A549 (cell line): ENCODE results near the gene OAS3.

Experiments
- BHLHE40 ChIP-seq: IDR thresholded peaks from 2 replicates; pipeline ENCODE4 v1.6.1; 2012; ENCODE audit warnings: low read depth, low read length, inconsistent platforms
- CBX2 ChIP-seq: fragments of 200-600 bp; sonication (generic); IDR thresholded peaks from 2 replicates; pipeline ENCODE4 v1.6.1; 2016; ENCODE audit warnings: low read depth, mild to moderate bottlenecking, borderline replicate concordance
- EHF ChIP-seq: fragments of 250-450 bp; sonication (Bioruptor Pico); IDR thresholded peaks from 2 replicates; pipeline ENCODE4 v1.5.0; 2020; ENCODE audit warnings: mild to moderate bottlenecking
- FOXS1 ChIP-seq: fragments of 250-450 bp; sonication (Bioruptor Pico); IDR thresholded peaks from 2 replicates; pipeline ENCODE4 v1.5.0; 2020; ENCODE audit warnings: mild to moderate bottlenecking, moderate library complexity
- HDAC2 ChIP-seq: fragments of 200-600 bp; sonication (generic); IDR thresholded peaks from 2 replicates; pipeline ENCODE4 v1.6.1; 2016
- HEYL ChIP-seq: fragments of 250-450 bp; sonication (Bioruptor Pico); IDR thresholded peaks from 2 replicates; pipeline ENCODE4 v1.8.0; 2021; ENCODE audit warnings: mild to moderate bottlenecking, moderate library complexity
- RAD21 ChIP-seq, 2 experiments: fragments of >200 bp in 1 of 2; sonication (Bioruptor Twin) in 1 of 2; formaldehyde crosslinking in 1 of 2; IDR thresholded peaks in 1 of 2; conservative IDR thresholded peaks in 1 of 2; 2 replicates in 1 of 2; 3 replicates in 1 of 2; pipeline ENCODE4 v1.6.1; 2012 to 2018; ENCODE audit warnings: inconsistent platforms in 1 of 2
- SMC3 ChIP-seq: fragments of >200 bp; sonication (Bioruptor Twin); formaldehyde crosslinking; IDR thresholded peaks from 3 replicates; pipeline ENCODE4 v1.6.1; 2018; ENCODE audit warnings: inconsistent platforms
- SREBF2 ChIP-seq: fragments of 450-650 bp; IDR thresholded peaks from 2 replicates; pipeline ENCODE4 v1.6.1; 2014; ENCODE audit warnings: mild to moderate bottlenecking, moderate library complexity
- ZFP36 ChIP-seq: fragments of 450-650 bp; IDR thresholded peaks from 2 replicates; pipeline ENCODE4 v1.6.1; 2014; ENCODE audit warnings: borderline replicate concordance; ENCODE audit not compliant: partially characterized antibody
- TF ChIP-seq, protein P1 (sequence below): fragments of >200 bp; sonication (Bioruptor Twin); formaldehyde crosslinking; IDR thresholded peaks from 3 replicates; pipeline ENCODE4 v1.5.1; 2016
- TF ChIP-seq, protein P2 (sequence below): IDR thresholded peaks from 2 replicates; pipeline ENCODE4 v1.6.1; 2012

DNA sequence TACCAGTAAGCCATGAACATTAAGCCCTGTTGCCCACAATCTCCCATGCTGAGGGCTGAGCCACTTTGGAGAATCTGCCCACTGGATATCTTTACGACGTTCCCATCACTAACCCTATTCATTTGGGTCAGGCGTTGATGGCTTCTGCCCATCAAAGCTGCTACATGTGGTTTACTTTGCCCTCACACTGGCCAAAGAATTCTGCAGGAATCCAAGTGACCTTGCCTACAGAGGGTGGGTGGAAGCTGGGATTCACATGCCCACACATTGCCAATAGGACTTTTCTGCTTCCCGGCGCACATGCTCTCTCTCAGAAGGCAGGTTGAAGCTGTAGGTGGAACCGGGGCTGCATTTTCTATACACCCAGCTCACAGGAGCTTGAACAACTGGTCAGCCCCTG lies 68.4 kb downstream of the OAS3 start:
- no peak for TF ChIP-seq SMC3
- TF ChIP-seq, protein P1, sequence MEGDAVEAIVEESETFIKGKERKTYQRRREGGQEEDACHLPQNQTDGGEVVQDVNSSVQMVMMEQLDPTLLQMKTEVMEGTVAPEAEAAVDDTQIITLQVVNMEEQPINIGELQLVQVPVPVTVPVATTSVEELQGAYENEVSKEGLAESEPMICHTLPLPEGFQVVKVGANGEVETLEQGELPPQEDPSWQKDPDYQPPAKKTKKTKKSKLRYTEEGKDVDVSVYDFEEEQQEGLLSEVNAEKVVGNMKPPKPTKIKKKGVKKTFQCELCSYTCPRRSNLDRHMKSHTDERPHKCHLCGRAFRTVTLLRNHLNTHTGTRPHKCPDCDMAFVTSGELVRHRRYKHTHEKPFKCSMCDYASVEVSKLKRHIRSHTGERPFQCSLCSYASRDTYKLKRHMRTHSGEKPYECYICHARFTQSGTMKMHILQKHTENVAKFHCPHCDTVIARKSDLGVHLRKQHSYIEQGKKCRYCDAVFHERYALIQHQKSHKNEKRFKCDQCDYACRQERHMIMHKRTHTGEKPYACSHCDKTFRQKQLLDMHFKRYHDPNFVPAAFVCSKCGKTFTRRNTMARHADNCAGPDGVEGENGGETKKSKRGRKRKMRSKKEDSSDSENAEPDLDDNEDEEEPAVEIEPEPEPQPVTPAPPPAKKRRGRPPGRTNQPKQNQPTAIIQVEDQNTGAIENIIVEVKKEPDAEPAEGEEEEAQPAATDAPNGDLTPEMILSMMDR, result no peak
- TF ChIP-seq, protein P2, sequence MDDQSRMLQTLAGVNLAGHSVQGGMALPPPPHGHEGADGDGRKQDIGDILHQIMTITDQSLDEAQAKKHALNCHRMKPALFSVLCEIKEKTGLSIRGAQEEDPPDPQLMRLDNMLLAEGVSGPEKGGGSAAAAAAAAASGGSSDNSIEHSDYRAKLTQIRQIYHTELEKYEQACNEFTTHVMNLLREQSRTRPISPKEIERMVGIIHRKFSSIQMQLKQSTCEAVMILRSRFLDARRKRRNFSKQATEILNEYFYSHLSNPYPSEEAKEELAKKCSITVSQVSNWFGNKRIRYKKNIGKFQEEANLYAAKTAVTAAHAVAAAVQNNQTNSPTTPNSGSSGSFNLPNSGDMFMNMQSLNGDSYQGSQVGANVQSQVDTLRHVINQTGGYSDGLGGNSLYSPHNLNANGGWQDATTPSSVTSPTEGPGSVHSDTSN, result no peak
- TF ChIP-seq HEYL (CRISPR knock-in tag), result no peak
- TF ChIP-seq FOXS1 (CRISPR knock-in tag), result no peak
- TF ChIP-seq RAD21 (conservative IDR thresholded peaks at IDR 0.05 in 1 of 2, IDR thresholded peaks at IDR 0.05 in 1 of 2), result no peak
- no peak for TF ChIP-seq CBX2
- TF ChIP-seq SREBF2, result no peak
- no peak for TF ChIP-seq ZFP36
- no peak for TF ChIP-seq BHLHE40
- TF ChIP-seq HDAC2, result no peak
- no peak for TF ChIP-seq EHF (CRISPR knock-in tag)
